Left renal cortex interstitium (tissue), 4 donors: ENCODE measurements around the gene GOSR2. TPM values are rescaled to one million over a fixed set of nuclear protein-coding genes. Genes with fewer than 3 reads are reported as not detected.
"Not testable (repeated sequence)": the region's sequence is repeated elsewhere in the genome, so short reads cannot be mapped to it uniquely, and the experiment has no call there.

ENCODE experiments used
- DNase-seq, 4 donors: peaks; one replicate each; pipeline ENCODE4 v3.0.0-alpha.2; 2013; ENCODE audit warnings: low read depth in 4 of 4, low spot score in 2 of 4, missing footprints in 1 of 4
- polyA plus RNA-seq, 4 donors: library from polyadenylated mRNA; unstranded; fragments of 120-200 nt; gene quantifications; one replicate each; pipeline ENCODE4 v1.2.1, GENCODE V29; 2013; ENCODE audit not compliant: insufficient read length in 4 of 4

Gene GOSR2
- polyA plus RNA-seq, 4 donors, result 51.5 to 58.3 (median 54.0) TPM

- DNase-seq, result no peak
These were observed 30.7 kb upstream of the GOSR2 start for GRCh38 chr17:46892192-46892703.

DNA sequence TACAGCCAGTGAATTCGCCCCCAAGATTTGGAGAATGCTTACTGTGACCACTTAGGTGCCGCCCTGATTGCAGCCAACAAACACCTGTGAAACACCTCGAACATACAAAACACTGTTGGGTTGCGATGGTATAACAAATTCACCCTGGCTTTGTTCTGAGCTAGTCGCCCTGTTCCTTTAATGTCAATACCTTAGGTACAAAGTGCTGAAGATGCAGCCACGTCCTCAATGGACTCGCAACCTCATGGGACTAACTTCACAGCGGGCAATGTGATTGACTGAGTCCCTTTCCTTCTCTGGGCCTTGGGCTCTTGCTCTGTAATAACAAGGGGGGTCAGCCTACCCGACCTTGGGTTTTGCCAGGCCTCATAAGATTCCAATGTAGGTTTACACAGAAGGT is 28.9 kb upstream of the GOSR2 start:
- DNase-seq, result no peak

- DNase-seq, result no peak
These were observed 28.3 kb upstream of the GOSR2 start for GRCh38 chr17:46894476-46895151.

DNA sequence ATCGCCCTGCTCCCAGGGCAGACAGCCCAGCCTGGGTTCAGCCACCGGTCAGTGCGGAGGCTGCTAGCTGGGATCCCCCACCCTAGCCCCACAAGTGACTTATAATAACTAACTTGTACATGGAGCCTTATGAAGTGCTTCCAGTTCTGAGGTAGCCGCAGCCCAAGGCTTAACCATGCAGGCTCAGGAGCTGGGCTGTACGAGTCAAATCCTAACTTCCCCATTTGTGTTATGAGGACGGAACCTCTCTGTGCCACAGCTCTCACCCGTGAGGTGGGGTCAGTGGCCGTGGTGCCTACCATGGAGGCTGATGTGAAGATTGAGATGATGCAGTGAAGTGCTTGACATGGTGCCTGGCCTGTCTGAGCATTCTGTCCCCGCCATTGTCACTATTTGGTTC is 27.8 kb upstream of the GOSR2 start:
- no peak for DNase-seq

GRCh38 chr17:46896991-46897390 is 26.0 kb upstream of the GOSR2 start:
- DNase-seq, result no peak

- DNase-seq, result no peak
These were observed 24.6 kb upstream of the GOSR2 start for GRCh38 chr17:46898364-46898763.

DNA sequence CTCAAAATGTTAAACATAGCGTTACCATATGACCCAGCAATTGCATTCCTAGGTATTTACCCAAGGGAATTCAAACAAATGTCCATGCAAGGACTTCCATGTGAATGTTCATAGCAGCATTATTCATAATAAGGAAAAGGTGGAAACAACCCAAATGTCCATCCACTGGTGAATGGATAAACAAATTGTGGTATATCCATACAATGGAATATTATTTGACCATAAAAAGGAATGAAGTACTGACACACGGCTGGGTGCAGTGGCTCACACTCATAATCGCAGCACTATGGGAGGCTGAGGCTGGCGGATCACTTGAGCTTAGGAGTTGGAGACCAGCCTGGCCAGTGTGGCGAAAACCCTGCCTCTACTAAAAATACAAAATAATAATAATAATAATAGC is 24.1 kb upstream of the GOSR2 start:
- no peak for DNase-seq

GRCh38 chr17:46901291-46901690 is 21.7 kb upstream of the GOSR2 start:
- DNase-seq, result no peak

DNA sequence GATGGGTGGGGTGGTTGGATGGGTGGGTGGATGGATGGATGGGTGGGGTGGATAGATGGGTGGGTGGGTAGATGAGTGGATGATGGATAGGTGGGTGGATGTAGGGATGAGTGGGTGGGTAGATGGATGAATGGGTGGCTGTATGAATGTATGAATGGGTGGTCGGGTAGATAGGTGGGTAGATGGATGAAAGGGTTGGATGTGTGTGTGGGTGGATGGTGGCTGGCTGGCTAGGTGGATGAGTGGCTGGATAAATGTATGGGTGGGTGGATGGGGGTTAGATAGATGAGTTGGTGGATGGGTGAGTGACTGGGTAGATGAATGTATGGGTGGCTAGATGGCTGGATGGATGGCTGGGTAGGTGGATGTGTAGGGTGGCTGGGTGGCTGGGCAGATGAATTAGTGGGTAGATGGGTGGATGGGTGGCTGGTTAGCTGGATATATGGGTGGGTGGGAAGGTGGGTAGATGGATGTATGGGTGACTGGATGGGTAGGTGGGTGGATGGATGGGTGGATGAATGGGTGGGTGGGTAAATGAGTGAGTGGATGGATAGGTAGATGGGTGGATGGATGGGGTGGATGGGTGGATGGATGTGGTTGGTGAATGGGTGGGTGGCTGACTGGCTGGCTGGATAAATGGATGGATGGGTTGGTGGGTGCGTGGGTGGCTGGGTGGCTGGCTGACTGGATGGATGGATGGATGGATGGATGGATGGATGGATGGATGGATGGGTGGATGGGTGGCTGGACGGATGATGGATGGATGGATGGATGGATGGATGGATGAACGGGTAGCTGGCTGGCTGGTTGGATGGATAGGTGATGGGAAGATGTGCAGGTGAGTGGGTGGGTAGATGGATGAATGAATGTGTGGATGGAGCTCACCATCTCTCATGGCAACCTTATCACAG is 18.9 kb upstream of the GOSR2 start:
- no peak for DNase-seq

DNA sequence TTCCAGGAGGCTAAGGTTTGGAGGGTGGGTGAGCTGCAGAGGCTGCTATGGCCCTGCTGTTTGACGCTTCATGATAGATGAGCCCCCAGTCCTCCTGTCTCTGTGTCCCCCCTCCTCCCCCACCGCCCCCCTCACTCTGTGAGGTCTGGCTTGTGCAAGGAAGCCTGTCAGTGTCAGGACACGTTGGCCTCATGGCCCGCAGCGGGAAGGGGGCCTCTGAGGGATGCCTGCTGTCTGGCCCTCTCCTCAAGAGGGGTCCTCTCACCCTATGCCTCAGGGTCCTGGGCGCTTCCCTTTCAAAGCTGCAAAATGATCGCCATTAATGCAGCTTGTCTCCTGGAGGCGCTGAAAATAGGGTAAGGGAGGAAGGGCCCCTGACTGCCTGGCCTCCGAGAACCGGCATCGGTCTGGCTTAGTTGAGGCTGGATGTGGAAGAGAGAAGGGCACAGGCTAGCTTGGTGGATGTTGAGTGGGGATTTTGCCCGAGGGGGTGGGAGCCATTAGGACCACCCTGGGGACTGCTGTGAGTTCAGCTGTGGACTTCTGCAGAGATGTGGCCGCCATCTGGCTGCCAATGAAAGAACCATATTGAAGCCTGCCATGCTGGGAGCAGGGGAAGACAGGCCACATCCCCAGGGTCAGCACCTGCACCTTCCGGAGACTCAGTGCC is 14.8 kb upstream of the GOSR2 start:
- no peak for DNase-seq

- DNase-seq, result no peak
These were observed 12.6 kb upstream of the GOSR2 start for GRCh38 chr17:46910179-46910927.

DNA sequence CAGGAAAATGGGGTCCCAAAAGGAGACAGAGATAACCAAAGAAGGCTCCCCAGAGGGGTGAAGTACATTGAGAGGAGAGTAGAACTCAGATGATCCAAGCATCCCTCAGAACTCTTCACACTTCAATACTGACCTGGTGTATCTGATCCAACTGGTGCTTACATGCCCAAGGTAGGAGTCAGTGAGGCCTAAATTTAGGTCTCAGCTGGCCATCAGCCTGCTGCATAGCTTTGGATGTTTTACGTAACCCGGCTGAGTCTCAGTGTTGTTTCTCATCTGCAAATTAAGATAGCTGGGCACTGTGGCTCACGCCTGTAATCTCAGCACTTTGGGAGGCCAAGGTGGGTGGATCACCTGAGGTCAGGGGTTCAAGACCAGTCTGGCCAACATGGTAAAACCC is 11.6 kb upstream of the GOSR2 start:
- DNase-seq, result no peak

DNA sequence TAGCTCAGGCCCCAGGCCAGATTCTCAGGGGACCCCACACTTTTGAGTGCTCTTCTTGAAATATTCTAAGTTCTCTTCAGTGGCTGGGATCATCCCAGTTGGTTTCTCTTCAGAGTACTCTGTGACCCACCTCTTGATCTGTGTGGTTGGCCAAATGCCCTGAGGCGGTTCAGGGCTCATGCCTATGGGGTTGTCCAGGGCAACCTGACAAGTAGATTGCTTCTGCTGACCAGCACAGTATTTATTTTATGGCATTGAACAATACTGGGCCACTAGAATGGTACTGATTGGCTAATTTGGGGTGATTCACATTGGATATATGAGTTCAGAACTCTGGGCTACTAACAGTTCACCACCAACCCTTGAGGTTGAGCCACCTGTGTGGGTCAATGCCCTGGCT is 7.4 kb upstream of the GOSR2 start:
- no peak for DNase-seq

DNA sequence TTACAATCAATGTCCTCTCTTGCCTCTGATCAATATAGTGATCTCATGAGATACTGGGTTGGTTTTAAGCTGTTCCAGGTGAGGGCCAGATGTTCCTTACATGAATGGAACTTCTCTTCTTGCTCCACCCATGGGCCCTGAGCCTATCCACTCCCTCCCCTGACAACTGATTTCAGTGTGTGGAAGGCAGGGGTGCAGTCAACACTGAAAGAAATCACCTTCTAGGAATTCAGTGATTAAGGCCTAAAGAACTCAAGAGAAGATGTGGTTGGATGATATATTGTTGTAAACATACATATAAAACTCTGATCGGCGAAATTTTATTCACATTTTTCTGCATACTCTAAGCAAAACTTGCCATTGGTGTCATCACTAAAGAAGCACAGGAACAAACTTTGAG is 6.7 kb upstream of the GOSR2 start:
- no peak for DNase-seq

GRCh38 chr17:46916623-46917022 is 6.3 kb upstream of the GOSR2 start:
- no peak for DNase-seq

- DNase-seq, result no peak
These were observed 5.9 kb upstream of the GOSR2 start for GRCh38 chr17:46917041-46917440.

DNA sequence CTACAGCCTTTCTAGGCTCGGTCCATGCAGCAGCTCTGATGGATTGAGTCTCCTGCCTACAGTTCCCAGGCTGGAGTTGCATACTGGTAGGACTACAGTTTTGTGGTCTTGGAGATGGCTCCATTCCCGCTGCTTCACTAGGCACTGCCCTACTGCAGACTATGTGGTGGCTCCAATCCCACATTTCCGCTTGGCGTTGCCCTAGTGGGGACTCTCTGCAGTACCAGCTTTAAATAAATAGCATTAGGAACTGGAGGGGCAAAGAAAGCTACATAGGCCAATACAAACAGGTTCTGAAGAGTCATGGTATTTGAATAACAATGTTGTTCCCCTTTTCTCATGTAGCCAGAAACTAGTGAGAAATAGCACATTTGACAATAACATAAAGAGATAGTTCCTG is 5.4 kb upstream of the GOSR2 start:
- DNase-seq, result no peak

DNA sequence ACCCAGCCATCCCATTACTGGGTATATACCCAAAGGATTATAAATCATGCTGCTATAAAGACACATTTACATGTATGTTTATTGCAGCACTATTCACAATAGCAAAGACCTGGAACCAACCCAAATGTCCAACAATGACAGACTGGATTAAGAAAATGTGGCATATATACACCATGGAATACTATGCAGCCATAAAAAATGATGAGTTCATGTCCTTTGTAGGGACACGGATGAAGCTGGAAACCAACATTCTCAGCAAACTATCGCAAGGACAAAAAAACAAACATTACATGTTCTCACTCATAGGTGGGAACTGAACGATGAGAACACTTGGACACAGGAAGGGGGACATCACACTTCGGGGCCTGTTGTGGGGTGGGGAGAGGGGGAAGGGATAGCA is 998 bp upstream of the GOSR2 start:
- DNase-seq, result not testable (repeated sequence)

- DNase-seq, result no peak
These were observed 515 bp upstream of the GOSR2 start for GRCh38 chr17:46922487-46922803.

- no peak for DNase-seq
These were observed 2.4 kb downstream of the GOSR2 start for GRCh38 chr17:46925185-46925868.
